ENCODE measurements around the gene SLC52A1. TPM values are rescaled to one million over a fixed set of nuclear protein-coding genes. Genes with fewer than 3 reads are reported as not detected.

SLC52A1 gene
- under 0.01 and 0.17 TPM in 2 replicates for total RNA-seq

GRCh38 chr17:5035315-5035714, at the start of gene SLC52A1:
SLC52A1 (minus strand) TSS chr17:5035426; CDS start chr17:5034606, 820 bp downstream.

GRCh38 chr17:5078106-5079028, 43.1 kb upstream of the SLC52A1 start, which contains the start of gene ZFP3:
ZFP3 (plus strand) TSS chr17:5078467; CDS start chr17:5091505, 13,038 bp downstream.

GRCh38 chr17:4997302-4998026, 37.8 kb downstream of the SLC52A1 start, which contains the start of the genes INCA1 and KIF1C:
INCA1 (minus strand) TSS chr17:4997522; CDS start chr17:4994437, 3,085 bp downstream.
KIF1C (plus strand) TSS chr17:4997950; CDS start chr17:5000247, 2,297 bp downstream.

GRCh38 chr17:4986951-4987766, 48.1 kb downstream of the SLC52A1 start, which contains the start of gene CAMTA2:
CAMTA2 (minus strand) TSS chr17:4987675; CDS start chr17:4986222, 1,453 bp downstream.

Other genes with a start within 250 kb of the SLC52A1 start
- gene VMO1, start 249.1 kb downstream of the SLC52A1 start, total RNA-seq, result 0.22 and 0.95 TPM in 2 replicates
- not detected in 2 replicates for gene GLTPD2, start 246.5 kb downstream of the SLC52A1 start, total RNA-seq
- 164 and 200 TPM in 2 replicates for gene PSMB6, start 239.3 kb downstream of the SLC52A1 start, total RNA-seq
- 26.3 and 35.3 TPM in 2 replicates for gene PLD2, start 228.3 kb downstream of the SLC52A1 start, total RNA-seq
- 25.5 and 31.3 TPM in 2 replicates for gene MINK1, start 202.1 kb downstream of the SLC52A1 start, total RNA-seq
- gene C17orf107, start 135.9 kb downstream of the SLC52A1 start, total RNA-seq, result 0.77 and 1.1 TPM in 2 replicates
- gene CHRNE, start 132.3 kb downstream of the SLC52A1 start, total RNA-seq, result 0.86 and 5.7 TPM in 2 replicates
- gene GP1BA, start 103.1 kb downstream of the SLC52A1 start, total RNA-seq, result not detected in 2 replicates
- gene SLC25A11, start 95.4 kb downstream of the SLC52A1 start, total RNA-seq, result 45.4 and 50.1 TPM in 2 replicates
- 11.5 and 12.6 TPM in 2 replicates for gene RNF167, start 95.2 kb downstream of the SLC52A1 start, total RNA-seq
- gene PFN1, start 86.9 kb downstream of the SLC52A1 start, total RNA-seq, result 304 and 331 TPM in 2 replicates
- 2.2 and 2.3 TPM in 2 replicates for gene ENO3, start 84.3 kb downstream of the SLC52A1 start, total RNA-seq
- 53.2 and 56.7 TPM in 2 replicates for gene SPAG7, start 67.6 kb downstream of the SLC52A1 start, total RNA-seq
- 3.0 and 3.9 TPM in 2 replicates for gene CAMTA2, start 47.8 kb downstream of the SLC52A1 start, total RNA-seq
- gene INCA1, start 37.9 kb downstream of the SLC52A1 start, total RNA-seq, result 0.52 and 0.54 TPM in 2 replicates
- gene KIF1C, start 37.5 kb downstream of the SLC52A1 start, total RNA-seq, result 75.5 and 89.6 TPM in 2 replicates
- 0.65 and 1.6 TPM in 2 replicates for gene ZFP3, start 43.0 kb upstream of the SLC52A1 start, total RNA-seq
- 4.1 and 4.9 TPM in 2 replicates for gene ZNF232, start 76.5 kb upstream of the SLC52A1 start, total RNA-seq
- not detected in 2 replicates for gene USP6, start 80.6 kb upstream of the SLC52A1 start, total RNA-seq
- 1.7 and 4.2 TPM in 2 replicates for gene ZNF594, start 156.4 kb upstream of the SLC52A1 start, total RNA-seq
- not detected in 2 replicates for gene SCIMP, start 199.4 kb upstream of the SLC52A1 start, total RNA-seq
- gene RABEP1, start 246.9 kb upstream of the SLC52A1 start, total RNA-seq, result 36.6 and 48.6 TPM in 2 replicates

Measured in dermis lymphatic vessel endothelial cell (primary cell).